ENCODE results near the gene CAPN3.

DNA sequence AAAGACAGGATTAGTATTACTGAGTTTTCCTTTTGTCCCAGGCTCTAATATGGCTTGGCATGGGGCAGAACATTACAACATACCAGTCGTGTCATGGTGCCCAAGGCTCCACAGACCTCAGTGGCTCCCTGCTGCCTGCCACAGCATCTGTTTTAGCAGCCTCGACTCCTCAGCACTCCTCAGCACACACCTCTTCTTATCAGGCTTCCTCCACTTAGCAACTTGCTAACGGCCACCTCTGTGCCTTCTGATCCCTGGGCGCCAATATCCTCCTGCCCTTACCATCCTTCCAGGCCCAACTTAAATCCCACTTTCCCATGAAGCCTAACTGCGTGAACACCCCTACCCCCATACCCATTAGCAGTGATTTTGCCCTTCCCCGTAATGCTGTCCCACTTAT lies 6.2 kb upstream of the CAPN3 start:
- TF ChIP-seq, protein P1, sequence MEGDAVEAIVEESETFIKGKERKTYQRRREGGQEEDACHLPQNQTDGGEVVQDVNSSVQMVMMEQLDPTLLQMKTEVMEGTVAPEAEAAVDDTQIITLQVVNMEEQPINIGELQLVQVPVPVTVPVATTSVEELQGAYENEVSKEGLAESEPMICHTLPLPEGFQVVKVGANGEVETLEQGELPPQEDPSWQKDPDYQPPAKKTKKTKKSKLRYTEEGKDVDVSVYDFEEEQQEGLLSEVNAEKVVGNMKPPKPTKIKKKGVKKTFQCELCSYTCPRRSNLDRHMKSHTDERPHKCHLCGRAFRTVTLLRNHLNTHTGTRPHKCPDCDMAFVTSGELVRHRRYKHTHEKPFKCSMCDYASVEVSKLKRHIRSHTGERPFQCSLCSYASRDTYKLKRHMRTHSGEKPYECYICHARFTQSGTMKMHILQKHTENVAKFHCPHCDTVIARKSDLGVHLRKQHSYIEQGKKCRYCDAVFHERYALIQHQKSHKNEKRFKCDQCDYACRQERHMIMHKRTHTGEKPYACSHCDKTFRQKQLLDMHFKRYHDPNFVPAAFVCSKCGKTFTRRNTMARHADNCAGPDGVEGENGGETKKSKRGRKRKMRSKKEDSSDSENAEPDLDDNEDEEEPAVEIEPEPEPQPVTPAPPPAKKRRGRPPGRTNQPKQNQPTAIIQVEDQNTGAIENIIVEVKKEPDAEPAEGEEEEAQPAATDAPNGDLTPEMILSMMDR (IDR thresholded peaks at IDR 0.05; ENCODE audit: poor library complexity, severe bottlenecking), result no peak
- TF ChIP-seq POLR2AphosphoS5 (IDR thresholded peaks at IDR 0.05), result no peak
